HG03139 (cell line): ENCODE results near the gene HS3ST5.
"Not testable (repeated sequence)": the region's sequence is repeated elsewhere in the genome, so short reads cannot be mapped to it uniquely, and the experiment has no call there.

Source experiments
- ATAC-seq: cut with Tn5 transposase; IDR thresholded peaks from one replicate; pipeline ENCODE4 v1.9.1; 2021; ENCODE audit not compliant: unreplicated experiment

The HS3ST5 gene

DNA sequence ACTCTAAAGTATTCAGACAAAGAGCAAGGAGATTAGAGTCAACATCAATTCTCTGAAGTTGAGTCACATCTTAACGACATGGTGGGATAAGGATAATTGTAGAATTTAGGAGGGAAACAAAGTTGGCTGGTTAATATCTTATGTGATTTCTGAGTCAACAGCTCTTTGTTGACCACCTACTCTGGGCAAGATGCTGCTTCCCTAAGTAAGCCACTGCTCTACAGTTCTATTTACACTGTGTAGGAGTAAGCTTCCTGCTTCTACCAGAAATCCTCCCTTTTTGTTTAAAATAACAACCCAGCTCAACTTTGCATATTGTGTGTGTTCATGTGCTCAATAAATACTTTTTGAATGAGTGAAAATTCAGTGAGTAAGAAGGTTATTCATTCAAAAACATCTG is 3.1 kb downstream of the HS3ST5 start:
- ATAC-seq = no peak

DNA sequence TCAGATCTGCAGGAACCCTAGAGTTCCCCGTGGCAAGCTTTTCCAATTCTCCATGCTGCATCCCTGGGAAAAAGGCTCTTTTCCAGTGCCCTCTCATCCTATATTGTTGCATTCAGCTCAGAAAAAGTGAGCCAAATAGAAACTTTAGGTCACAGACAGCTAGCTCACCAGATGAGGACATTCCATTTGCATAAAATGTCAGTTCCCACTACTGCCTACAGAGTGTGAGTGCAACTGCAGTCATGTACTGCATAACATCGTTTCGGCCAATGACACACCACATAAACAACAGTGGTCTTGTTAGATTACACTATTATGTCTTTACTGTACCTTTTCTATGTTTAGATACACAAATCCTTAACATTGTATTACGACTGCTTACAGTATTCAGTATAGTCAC is 8.6 kb downstream of the HS3ST5 start:
- ATAC-seq = no peak

DNA sequence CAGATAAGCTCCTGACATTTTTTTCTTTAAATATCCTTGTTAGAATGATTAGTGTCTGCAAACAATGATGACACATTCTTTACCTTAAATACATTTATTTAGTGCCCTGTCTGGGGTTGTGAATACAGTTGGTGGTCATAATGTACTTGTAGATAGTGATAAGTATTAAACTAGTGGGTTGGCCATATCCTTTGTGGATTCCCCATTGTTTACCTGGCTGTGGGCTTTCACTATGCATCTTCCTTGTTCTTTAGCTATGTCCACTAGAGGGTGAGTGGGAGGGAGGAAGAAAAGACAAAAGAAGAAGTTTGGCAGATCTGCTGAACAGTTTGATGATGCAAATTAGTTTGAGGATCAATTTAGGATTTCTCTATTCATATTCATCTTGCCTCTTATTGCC is 15.7 kb downstream of the HS3ST5 start:
- ATAC-seq = no peak

- ATAC-seq = no peak
Measured at GRCh38 chr6:114323784-114324183, 19.0 kb downstream of the HS3ST5 start.

- no peak for ATAC-seq
Measured at GRCh38 chr6:114319749-114320148, 23.1 kb downstream of the HS3ST5 start.

- no peak for ATAC-seq
Measured at GRCh38 chr6:114315831-114316595, 26.8 kb downstream of the HS3ST5 start.

DNA sequence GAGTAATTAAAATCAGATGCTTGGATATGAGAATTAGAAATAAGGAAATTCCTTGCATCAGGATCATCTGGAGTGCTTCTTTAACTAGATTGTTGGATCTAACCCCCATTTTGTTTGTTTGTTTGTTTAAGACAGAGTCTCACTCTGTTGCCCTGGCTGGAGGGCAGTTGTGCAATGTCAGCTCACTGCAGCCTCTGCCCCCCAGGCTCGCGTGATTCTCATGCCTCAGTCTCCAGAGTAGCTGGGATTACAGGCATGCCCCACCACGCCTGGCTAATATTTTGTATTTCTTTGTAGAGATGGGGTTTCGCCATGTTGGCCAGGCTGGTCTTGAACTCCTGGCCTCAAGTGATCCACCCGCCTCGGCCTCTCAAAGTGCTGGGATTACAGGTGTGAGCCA is 29.0 kb downstream of the HS3ST5 start:
- ATAC-seq = not testable (repeated sequence)

GRCh38 chr6:114312931-114313330 is 29.9 kb downstream of the HS3ST5 start:
- ATAC-seq = no peak

GRCh38 chr6:114310053-114310452 is 32.8 kb downstream of the HS3ST5 start:
- ATAC-seq = no peak

- no peak for ATAC-seq
Measured at GRCh38 chr6:114304304-114304887, 38.4 kb downstream of the HS3ST5 start.

- no peak for ATAC-seq
Measured at GRCh38 chr6:114301596-114302219, 41.1 kb downstream of the HS3ST5 start.

GRCh38 chr6:114297135-114297534 is 45.7 kb downstream of the HS3ST5 start:
- no peak for ATAC-seq

- no peak for ATAC-seq
Measured at GRCh38 chr6:114292431-114292830, 50.4 kb downstream of the HS3ST5 start.

GRCh38 chr6:114291428-114291827 is 51.4 kb downstream of the HS3ST5 start:
- no peak for ATAC-seq

DNA sequence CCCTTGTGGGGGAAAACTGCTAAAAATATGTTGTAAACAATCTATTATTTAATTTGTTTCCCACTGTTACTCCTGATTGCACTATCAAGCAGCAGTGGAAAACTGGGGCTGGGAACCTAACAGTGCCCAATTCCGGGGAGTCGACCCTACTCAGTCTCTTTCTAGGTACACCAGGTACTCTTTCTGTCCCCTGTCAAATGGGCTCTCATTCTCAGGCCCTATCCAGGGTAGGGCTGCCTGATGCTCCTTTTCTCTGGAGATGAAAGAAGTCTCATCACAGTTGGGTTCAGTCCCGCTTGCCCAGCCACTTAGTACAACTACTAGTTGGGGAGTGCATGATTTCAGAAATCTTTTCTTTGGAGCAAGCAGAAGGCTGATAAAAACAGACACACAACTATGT is 52.0 kb downstream of the HS3ST5 start:
- ATAC-seq = no peak

DNA sequence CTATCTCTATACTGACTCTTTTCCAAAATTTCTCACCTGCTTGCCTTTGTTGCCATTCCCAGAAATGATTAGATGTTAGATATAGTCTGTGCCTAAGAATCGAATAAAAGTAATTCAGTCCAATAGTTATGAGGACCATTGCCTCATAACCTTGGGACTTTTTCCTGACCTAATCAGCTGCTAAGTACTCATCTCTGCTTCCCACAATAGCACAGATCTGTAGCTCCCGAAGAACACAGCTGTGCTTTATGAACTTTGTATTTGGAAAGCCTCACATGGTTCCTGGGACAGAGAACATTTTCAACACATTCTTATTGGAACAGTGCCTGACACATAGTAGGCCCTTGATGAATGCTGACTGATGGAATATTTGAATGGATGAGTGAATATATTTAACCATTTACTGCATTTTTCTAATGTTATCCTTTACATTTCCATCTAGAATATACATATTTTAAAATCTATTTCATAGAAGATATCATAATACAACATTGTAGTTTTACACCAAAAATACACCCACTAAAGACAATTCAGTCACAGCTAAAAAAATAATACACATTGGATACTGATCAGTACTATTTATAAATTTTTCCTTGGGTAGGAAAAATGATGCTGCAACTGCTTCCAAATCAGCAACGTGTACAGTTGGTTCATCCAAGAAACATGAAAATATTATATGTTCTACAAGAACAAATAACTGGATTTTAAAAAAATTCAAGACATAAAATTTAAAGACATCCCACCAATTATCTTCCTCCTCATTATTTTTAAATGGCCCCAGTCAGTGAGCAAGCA is 53.9 kb downstream of the HS3ST5 start:
- ATAC-seq = no peak

DNA sequence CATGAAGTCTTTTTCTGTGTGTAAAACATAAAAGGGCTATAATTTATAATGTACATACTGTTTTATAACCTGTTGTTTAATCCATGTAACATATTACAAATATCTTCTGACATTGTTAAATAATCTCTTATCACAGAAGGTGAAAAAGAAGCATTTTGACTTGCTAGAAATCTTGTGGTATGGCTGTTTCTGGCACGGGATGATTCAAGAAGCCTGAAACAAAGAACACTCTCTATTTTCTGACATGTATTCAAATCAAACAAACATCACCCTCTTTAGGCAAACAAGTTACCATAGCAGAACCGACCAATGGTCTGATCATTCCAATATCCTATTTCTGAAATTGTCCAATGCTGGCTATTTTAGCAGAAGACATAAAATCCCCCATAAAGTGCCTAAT is 55.4 kb downstream of the HS3ST5 start:
- ATAC-seq = no peak

GRCh38 chr6:114286211-114286610 is 56.6 kb downstream of the HS3ST5 start:
- ATAC-seq = no peak

DNA sequence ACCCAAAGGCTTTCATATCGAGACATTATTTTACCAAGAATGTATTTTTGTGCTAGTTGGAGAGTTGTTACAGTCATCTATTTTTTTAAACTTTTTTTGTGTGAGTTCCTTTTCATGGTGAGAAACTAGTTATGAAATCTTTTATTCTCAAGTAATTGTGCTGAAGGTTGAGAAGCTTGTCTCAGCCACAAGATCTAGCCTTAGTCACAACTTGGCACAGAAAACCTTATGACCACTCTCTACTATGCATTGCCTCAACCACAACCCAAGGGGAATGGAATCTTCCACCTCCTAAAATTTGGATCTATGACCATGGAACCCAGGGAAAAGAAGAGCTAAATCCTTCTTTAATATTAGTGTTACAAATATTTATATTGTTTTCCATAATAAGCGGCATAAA is 58.5 kb downstream of the HS3ST5 start:
- ATAC-seq = no peak

DNA sequence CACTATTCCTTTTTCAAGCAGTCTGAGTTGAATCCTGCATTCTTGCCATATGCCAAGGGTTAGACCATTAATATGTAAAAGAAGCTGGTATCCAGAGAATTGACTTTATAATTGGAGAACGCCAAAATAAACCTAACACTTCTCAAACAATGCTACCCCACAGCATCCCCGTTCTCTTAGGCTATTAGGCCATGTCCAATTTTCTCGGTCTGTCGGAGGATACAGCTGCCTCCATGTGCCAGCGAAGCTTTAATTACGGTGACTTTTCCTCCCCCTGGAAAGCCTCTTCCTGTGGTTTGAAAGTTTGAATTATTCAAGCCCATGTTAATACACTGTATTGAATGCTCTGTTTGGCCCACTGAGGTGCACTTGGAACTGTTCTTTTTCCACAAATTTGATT is 60.5 kb downstream of the HS3ST5 start:
- no peak for ATAC-seq

DNA sequence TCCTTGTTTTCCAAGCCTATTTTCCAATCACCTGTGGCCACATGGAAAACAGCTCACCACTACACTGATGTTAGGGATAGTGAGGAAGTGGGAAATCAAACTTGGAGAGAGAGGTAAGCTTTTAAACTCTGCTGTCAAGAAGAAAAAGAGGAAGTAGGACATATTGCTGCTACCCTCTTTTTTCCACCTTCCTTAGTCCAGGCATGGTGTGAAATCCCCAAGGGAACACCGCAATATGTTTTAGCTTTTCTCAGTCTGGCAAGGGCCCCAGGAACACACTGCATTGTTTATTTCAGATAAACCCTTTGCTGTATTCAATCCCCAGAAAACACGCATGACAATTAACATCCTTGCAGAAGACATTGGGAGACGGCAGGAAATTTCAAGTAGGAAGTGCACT is 61.3 kb downstream of the HS3ST5 start:
- no peak for ATAC-seq
